DMS114 treated with DMSO at 0.1 percent for 48 hours (cell line): ENCODE results near the gene C7orf33.
A peak's percentile ranks its signal among the peaks of the same experiment; 100 is the strongest.
"Not testable (repeated sequence)": the region's sequence is repeated elsewhere in the genome, so short reads cannot be mapped to it uniquely, and the experiment has no call there.

ENCODE experiments used
- DNase-seq: peaks from one replicate; lab custom pipeline; 2025; ENCODE audit not compliant: unreplicated experiment; lab: John Stamatoyannopoulos, UW

The C7orf33 gene

GRCh38 chr7:148590471-148590870 is at the start of gene C7orf33:
C7orf33 (plus strand) TSS chr7:148590766; CDS start chr7:148590926, 160 bp downstream.
- no peak for DNase-seq

- no peak for DNase-seq
Observed at GRCh38 chr7:148541891-148542504, 48.6 kb upstream of the C7orf33 start.

DNA sequence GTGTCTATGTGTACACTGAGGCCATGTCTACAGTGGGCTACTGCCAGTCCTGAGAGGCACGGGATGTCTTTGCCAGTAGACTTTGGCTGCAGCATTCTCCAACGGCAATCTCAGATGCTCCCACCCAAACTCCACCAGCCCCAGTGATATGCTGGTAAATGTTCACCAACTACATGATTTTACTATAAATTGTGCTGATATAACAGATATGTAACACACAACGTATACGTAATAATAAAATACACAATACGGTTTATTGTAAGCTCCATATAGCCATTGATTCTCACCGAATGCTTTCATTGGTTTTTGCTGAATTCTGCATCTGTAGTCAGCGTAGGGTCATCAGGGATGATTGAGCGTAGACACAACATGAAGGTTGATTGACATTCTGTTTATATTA is 47.3 kb upstream of the C7orf33 start:
- DNase-seq: no peak

DNA sequence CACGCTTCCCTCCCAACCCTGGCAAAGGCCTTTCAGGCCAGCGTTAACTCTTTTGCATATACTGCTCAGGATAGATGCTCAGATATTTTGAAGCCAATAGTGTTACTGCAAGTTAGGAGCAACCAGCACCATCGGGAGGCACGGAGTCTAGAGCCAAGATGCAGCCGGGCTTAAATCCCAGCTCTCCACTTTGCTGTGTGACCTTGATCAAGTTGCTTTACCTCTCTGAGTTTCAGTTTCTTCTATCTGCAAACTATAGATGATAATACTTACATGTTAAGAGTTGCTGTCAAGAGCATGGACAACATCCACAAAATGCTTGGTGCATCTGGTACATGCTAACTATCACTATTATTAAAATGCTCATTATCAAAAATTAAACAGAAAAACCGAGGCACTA is 45.4 kb upstream of the C7orf33 start:
- no peak for DNase-seq

- no peak for DNase-seq
Observed at GRCh38 chr7:148545932-148546331, 44.6 kb upstream of the C7orf33 start.

- no peak for DNase-seq
Observed at GRCh38 chr7:148546857-148547256, 43.7 kb upstream of the C7orf33 start.

DNA sequence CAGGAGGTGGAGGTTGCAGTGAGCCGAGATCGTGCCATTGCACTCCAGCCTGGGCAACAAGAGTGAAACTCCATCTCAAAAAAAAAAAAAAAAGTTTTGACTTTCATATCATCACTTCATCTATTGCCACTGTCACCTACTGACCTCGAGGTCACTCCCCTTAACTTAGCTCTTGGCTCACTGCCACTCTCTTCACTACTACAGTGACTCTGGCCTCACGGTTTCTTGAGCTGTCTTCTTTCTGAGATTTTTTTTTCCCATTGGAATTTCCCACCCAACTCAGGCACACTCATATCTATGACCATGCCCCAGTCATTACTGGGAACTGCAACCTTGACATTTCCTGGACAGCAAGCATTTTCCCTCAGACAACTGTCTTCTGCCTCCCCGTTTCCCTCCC is 42.6 kb upstream of the C7orf33 start:
- DNase-seq: no peak

GRCh38 chr7:148553979-148554378 is 36.6 kb upstream of the C7orf33 start:
- no peak for DNase-seq

GRCh38 chr7:148556892-148557291 is 33.7 kb upstream of the C7orf33 start:
- DNase-seq: no peak

GRCh38 chr7:148558914-148559313 is 31.7 kb upstream of the C7orf33 start:
- no peak for DNase-seq

DNA sequence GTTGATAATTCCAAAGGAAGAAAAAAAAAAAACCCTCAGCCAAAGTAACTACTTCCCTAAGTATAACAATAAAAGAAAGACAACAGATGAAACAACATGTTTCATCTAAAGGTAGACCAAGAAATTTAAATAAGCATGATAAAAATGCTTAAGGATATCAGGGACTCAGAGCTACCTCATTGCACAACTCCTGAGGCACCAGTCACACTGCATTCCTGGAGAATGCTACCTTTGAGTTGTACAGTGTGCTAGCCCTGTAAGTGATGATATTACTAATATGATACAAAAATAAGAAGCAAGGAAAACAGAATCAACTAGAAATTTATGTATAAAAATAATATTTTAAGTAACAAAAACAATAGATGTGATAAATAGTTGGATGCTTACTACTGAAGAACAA is 29.5 kb upstream of the C7orf33 start:
- DNase-seq: no peak

DNA sequence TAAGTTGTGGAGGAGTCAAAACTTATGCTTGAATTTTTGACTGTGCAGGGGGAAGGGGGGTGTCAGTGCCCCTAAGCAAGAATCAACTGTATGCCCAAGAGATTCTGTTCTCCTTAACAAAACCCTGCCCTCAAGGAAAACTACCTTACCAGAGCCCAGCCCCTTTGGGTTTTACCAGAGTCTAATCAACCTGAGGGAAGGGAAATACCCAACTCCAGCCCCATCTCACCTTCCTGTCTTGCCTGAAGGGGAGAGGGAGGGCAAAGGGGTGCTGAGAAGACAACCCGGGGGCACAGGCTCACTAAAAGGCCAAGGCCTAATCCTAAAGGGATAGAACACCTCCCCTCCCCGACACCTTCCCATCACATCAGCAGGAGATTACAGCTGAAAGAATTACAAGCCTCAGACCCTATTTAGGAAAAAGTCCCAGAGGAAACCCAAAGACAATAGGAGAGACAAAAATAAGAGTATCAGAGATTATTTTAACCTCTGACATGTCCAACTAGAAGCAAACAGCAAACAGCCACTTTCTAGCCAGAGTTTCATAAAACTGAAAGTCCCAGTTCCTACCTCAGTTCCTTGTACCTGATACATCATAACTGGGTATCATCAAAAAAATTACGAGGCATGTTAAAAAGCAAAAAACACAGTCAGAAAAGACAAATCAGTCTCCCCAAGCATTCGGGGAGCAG is 26.8 kb upstream of the C7orf33 start:
- DNase-seq: no peak

GRCh38 chr7:148564275-148564951 is 26.2 kb upstream of the C7orf33 start:
- DNase-seq: not testable (repeated sequence)

DNA sequence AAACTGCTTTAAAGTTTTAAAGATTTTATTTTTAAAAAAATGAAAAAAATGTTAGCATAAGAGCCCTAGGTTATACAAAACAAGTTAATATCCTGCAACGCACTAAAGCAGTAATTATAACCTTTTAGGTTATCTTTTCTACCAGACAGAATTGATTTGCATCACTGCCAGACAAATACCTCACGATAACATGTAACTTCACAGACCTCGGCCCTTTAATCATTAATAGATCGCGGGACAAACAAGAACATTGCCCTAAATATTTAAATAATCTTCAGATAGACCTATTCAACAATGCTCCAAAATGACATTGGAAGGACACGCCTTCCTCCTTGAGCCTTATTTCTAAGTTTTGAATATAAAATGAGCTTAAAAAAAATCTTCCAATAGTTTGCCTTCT is 23.8 kb upstream of the C7orf33 start:
- no peak for DNase-seq

DNA sequence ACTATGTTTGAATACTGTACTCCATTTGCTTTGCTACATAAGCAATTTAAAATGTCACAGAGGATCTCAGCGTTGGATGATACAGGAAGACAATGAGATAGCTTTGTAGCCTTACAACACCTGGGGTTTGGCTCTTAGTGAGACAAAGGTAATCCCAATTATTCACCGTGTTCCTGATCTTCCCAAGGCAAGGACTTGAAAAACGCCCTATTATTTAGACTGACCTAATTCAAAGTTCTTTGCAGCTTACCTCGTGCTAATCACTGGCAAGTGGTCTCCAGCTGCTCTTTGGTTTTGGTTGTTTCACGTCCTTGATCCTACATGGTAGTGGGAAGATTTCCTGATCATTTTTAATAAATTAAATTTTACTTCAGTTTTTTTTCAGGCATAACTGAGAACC is 23.0 kb upstream of the C7orf33 start:
- no peak for DNase-seq

DNA sequence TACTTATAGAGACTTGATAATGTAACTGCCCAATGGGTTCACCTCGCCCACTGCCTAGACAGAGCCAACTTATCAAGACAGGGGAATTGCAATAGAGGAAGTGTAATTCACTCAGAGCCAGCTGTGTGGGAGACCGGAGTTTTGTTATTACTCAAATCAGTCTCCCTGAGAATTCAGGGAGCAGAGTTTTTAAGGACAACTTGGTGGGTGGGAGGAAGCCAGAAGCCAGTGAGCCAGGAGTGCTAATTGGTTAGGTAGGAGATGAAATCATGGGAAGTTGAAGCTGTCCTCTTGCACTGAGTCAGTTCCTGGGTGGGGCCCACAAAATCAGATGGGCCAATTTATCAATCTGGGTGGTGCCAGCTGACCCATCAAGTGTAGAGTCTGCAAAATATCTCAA is 20.1 kb upstream of the C7orf33 start:
- no peak for DNase-seq

GRCh38 chr7:148570973-148571372 is 19.6 kb upstream of the C7orf33 start:
- not testable (repeated sequence) for DNase-seq

GRCh38 chr7:148571381-148571780 is 19.2 kb upstream of the C7orf33 start:
- no peak for DNase-seq

GRCh38 chr7:148572067-148572522 is 18.5 kb upstream of the C7orf33 start:
- no peak for DNase-seq

GRCh38 chr7:148573581-148573980 is 17.0 kb upstream of the C7orf33 start:
- not testable (repeated sequence) for DNase-seq

DNA sequence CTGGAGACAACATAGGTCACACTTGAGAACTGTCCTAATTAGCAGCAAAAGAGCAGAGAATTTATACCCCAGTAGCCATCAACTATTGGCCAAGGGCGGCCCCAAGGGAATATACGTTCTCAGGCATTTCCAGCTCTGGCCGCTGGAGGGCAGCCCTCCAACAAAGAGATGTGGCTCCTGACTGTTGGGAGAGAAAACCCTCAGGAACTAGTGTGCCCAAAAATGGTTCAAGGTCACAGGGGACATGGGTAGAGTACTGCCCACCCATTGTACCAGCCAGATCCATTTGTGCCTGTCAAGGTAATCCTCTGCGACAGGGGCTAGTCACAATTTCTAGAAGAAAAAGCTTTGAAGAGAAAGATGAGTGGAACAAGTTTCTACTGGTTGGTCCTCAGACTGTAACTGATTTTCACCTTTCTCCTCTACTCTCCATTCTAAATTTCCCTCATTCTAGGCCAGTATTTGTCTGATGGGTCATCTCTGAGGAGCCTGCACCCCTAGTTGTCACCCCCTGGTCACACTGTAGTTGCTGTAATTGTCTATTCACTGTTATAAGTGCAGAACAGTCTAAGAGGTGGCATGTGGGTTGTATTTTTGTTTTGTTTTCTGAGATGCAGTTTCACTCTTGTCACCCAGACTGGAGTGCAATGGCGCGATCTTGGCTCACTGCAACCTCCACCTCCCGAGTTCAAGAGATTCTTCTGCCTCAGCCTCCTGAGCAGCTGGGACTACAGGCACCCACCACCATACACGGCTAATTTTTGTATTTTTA is 14.7 kb upstream of the C7orf33 start:
- DNase-seq: peak; percentile 42
